OCI-LY7 (cell line): ENCODE measurements around the gene IDNK. TPM values are rescaled to one million over a fixed set of nuclear protein-coding genes. Genes with fewer than 3 reads are reported as not detected.

ENCODE experiments used
- BruUV-seq: library from RNA; stranded (reverse); fragments of 400-500 nt; replicated peaks from 2 replicates; lab custom pipeline; 2021; lab: Mats Ljungman, UMichigan
- CTCF ChIA-PET: fragments of 300-600 bp; sonication (Branson Sonifier 250); formaldehyde crosslinking; loops from one replicate; lab custom pipeline; 2022; ENCODE audit warnings: antibody characterized with exemption; ENCODE audit not compliant: unreplicated experiment; lab: Charles Lee
- POLR2A ChIA-PET: fragments of 300-600 bp; sonication (Branson Sonifier 250); formaldehyde crosslinking; loops from one replicate; lab custom pipeline; 2022; ENCODE audit warnings: antibody characterized with exemption; lab: Charles Lee
- DNase-seq: peaks from one replicate; pipeline ENCODE4 v3.0.0-alpha.2; 2015; ENCODE audit warnings: low spot score
- H2AFZ ChIP-seq: fragments of 200-600 bp; sonication (generic), shearing (Covaris generic); 2 replicates; pipeline ENCODE4 v1.6.1; 2014; ENCODE audit warnings: mild to moderate bottlenecking, antibody characterized with exemption, low read length, moderate library complexity
- H3K27ac ChIP-seq: fragments of 200-600 bp; sonication (generic); 2 replicates; pipeline ENCODE4 v1.5.1; 2014; ENCODE audit warnings: mixed run types, low read depth, mild to moderate bottlenecking, moderate library complexity, low read length, inconsistent platforms; ENCODE audit not compliant: poor library complexity, severe bottlenecking
- H3K36me3 ChIP-seq: fragments of 200-600 bp; sonication (generic); 2 replicates; pipeline ENCODE4 v1.6.1; 2014; ENCODE audit warnings: mild to moderate bottlenecking, antibody characterized with exemption, low read length, moderate library complexity, mixed read lengths; ENCODE audit not compliant: insufficient read depth
- H3K4me1 ChIP-seq: fragments of 200-600 bp; sonication (generic); 2 replicates; pipeline ENCODE4 v1.5.1; 2014; ENCODE audit warnings: mild to moderate bottlenecking, low read length; ENCODE audit not compliant: insufficient read depth, poor library complexity, severe bottlenecking
- H3K4me2 ChIP-seq: fragments of 200-600 bp; sonication (generic); 2 replicates; pipeline ENCODE4 v1.6.1; 2014; ENCODE audit warnings: mild to moderate bottlenecking, low read length
- H3K4me3 ChIP-seq: fragments of 200-600 bp; sonication (generic); 2 replicates; pipeline ENCODE4 v1.5.1; 2014; ENCODE audit warnings: mild to moderate bottlenecking, low read depth, low read length; ENCODE audit not compliant: poor library complexity, severe bottlenecking
- H3K79me2 ChIP-seq: fragments of 200-600 bp; sonication (generic); 2 replicates; pipeline ENCODE4 v1.6.1; 2016; ENCODE audit warnings: low read depth, mild to moderate bottlenecking, low read length, moderate library complexity, mixed read lengths; ENCODE audit not compliant: insufficient read depth
- H3K9me2 ChIP-seq: fragments of 200-600 bp; sonication (generic); 2 replicates; pipeline ENCODE4 v1.6.1; 2016; ENCODE audit warnings: mild to moderate bottlenecking, low read length, mixed read lengths; ENCODE audit not compliant: insufficient read depth
- H3K9me3 ChIP-seq: fragments of 200-600 bp; sonication (generic); 2 replicates; pipeline ENCODE4 v1.6.1; 2014; ENCODE audit warnings: mild to moderate bottlenecking, mixed run types, low read length, mixed read lengths
- H4K20me1 ChIP-seq: fragments of 200-600 bp; sonication (generic); 2 replicates; pipeline ENCODE4 v1.6.1; 2014; ENCODE audit warnings: mild to moderate bottlenecking, antibody characterized with exemption, low read length, moderate library complexity, mixed read lengths; ENCODE audit not compliant: insufficient read depth
- CTCF ChIP-seq: fragments of 200-600 bp; sonication (generic); conservative IDR thresholded peaks from 2 replicates; pipeline ENCODE4 v1.5.1; 2014; ENCODE audit warnings: mild to moderate bottlenecking, antibody characterized with exemption, low read length, moderate library complexity, mixed read lengths
- EZH2phosphoT487 ChIP-seq: fragments of 200-600 bp; sonication (generic); IDR thresholded peaks from 2 replicates; pipeline ENCODE4 v1.6.1; 2018; ENCODE audit warnings: low read depth, borderline replicate concordance, mild to moderate bottlenecking, mixed run types, antibody characterized with exemption, low read length, moderate library complexity, mixed read lengths
- intact Hi-C: fragments of 100-400 bp; cut with micrococcal nuclease; formaldehyde crosslinking; loops from one replicate; pipeline ENCODE4 v1.10.0; 2022; ENCODE audit not compliant: unreplicated experiment
- total RNA-seq, 2 experiments: library from RNA; depleted of rRNA in 1 of 2; stranded (reverse); fragments of >200 nt in 1 of 2; shearing (Covaris generic) in 1 of 2; gene quantifications; 2 replicates each; pipeline ENCODE4 v1.2.3, GENCODE V29; 2014 to 2022

Gene IDNK
- total RNA-seq, 2 experiments from 2014 or later, result 3.7 to 8.2 TPM

- TF ChIP-seq CTCF (no peak), EZH2phosphoT487 (no peak)
- POLR2A ChIA-PET, result interaction anchor here (0.6 kb wide), 1 partner anchor 110 kb away, joined by 5 read pairs; no protein-coding TSS in a partner anchor
- no TSS peak for BruUV-seq
- Histone ChIP-seq H3K4me3 (no peak overlapping the region), H3K9me2 (no peaks in the 10 kb centered on the region), H4K20me1 (no peaks in the 10 kb centered on the region), H3K9me3 (peaks cover 6% of the 10 kb centered on the region; the same call in 1 of the 2 replicates), H3K4me1 (no peaks in the 10 kb centered on the region), H3K79me2 (no peaks in the 10 kb centered on the region), H3K4me2 (no peak overlapping the region), H2AFZ (no peak overlapping the region), H3K36me3 (peaks cover 55% of the 10 kb centered on the region), H3K27ac (no peak overlapping the region)
- DNase-seq, result no peak
- CTCF ChIA-PET, result interaction anchor here (0.5 kb wide), 1 partner anchor 85 kb away, joined by 3 read pairs; no protein-coding TSS in a partner anchor
- intact Hi-C loops, result loop anchor here (2.0 kb wide), 1 partner anchor 29 kb away; no protein-coding TSS in a partner anchor
Measured at GRCh38 chr9:83649515-83649914, 26.6 kb downstream of the IDNK start.

- Histone ChIP-seq H3K4me2 (no peak overlapping the region), H3K9me3 (peaks cover 6% of the 10 kb centered on the region; the same call in 1 of the 2 replicates), H3K4me1 (no peaks in the 10 kb centered on the region), H3K9me2 (no peaks in the 10 kb centered on the region), H4K20me1 (no peaks in the 10 kb centered on the region), H3K79me2 (no peaks in the 10 kb centered on the region), H3K4me3 (no peak overlapping the region), H2AFZ (no peak overlapping the region), H3K27ac (no peak overlapping the region), H3K36me3 (peaks cover 75% of the 10 kb centered on the region)
- no TSS peak for BruUV-seq
- ChIA-PET CTCF (no interaction called here), POLR2A (interaction anchor here (0.9 kb wide), 1 partner anchor 47 kb away, joined by 9 read pairs; no protein-coding TSS in a partner anchor)
- intact Hi-C loops, result no loop called here
- no peak for TF ChIP-seq EZH2phosphoT487
- no peak for TF ChIP-seq CTCF
- DNase-seq, result no peak
Measured at GRCh38 chr9:83651558-83651957, 28.6 kb downstream of the IDNK start.

GRCh38 chr9:83652433-83652832 lies 29.5 kb downstream of the IDNK start:
- CTCF ChIA-PET, result no interaction called here
- Histone ChIP-seq H3K9me3 (peaks cover 6% of the 10 kb centered on the region; the same call in 1 of the 2 replicates), H2AFZ (no peak overlapping the region), H3K4me1 (no peaks in the 10 kb centered on the region), H3K4me3 (no peak overlapping the region), H3K36me3 (peaks cover 82% of the 10 kb centered on the region), H3K79me2 (no peaks in the 10 kb centered on the region), H3K27ac (no peak overlapping the region), H3K4me2 (no peak overlapping the region), H3K9me2 (no peaks in the 10 kb centered on the region), H4K20me1 (no peaks in the 10 kb centered on the region)
- BruUV-seq, result no TSS peak
- intact Hi-C loops, result no loop called here
- no peak for DNase-seq
- no peak for TF ChIP-seq EZH2phosphoT487
- TF ChIP-seq CTCF, result no peak
- POLR2A ChIA-PET, result no interaction called here
